ENCODE results near the gene NTN3.

Gene NTN3

GRCh38 chr16:2498531-2499253, 27.6 kb downstream of the NTN3 start:
- no peak for TF ChIP-seq GATA3 (IDR thresholded peaks at IDR 0.05; ENCODE audit: low read depth, low read length)
- no peak for TF ChIP-seq GATA2 (IDR thresholded peaks at IDR 0.05; ENCODE audit: low read depth, low read length)

- TF ChIP-seq GATA3 (IDR thresholded peaks at IDR 0.05; ENCODE audit: low read depth, low read length) (no peak), GATA2 (IDR thresholded peaks at IDR 0.05; ENCODE audit: low read depth, low read length) (no peak)
These were observed 28.4 kb downstream of the NTN3 start for GRCh38 chr16:2499454-2499853.

GRCh38 chr16:2499890-2500429, 28.9 kb downstream of the NTN3 start:
- TF ChIP-seq GATA3 (IDR thresholded peaks at IDR 0.05; ENCODE audit: low read depth, low read length) (no peak), GATA2 (IDR thresholded peaks at IDR 0.05; ENCODE audit: low read depth, low read length) (no peak)

GRCh38 chr16:2500430-2500917, 29.4 kb downstream of the NTN3 start:
- TF ChIP-seq GATA2 (IDR thresholded peaks at IDR 0.05; ENCODE audit: low read depth, low read length) (no peak), GATA3 (IDR thresholded peaks at IDR 0.05; ENCODE audit: low read depth, low read length) (no peak)

GRCh38 chr16:2500918-2501750, 30.0 kb downstream of the NTN3 start:
- TF ChIP-seq GATA3 (IDR thresholded peaks at IDR 0.05; ENCODE audit: low read depth, low read length): no peak

GRCh38 chr16:2501946-2502895, 31.1 kb downstream of the NTN3 start:
- TF ChIP-seq GATA3 (IDR thresholded peaks at IDR 0.05; ENCODE audit: low read depth, low read length) (no peak), GATA2 (IDR thresholded peaks at IDR 0.05; ENCODE audit: low read depth, low read length) (no peak)

GRCh38 chr16:2505695-2506094, 34.6 kb downstream of the NTN3 start:
- TF ChIP-seq GATA2 (IDR thresholded peaks at IDR 0.05; ENCODE audit: low read depth, low read length) (no peak), GATA3 (IDR thresholded peaks at IDR 0.05; ENCODE audit: low read depth, low read length) (no peak)

GRCh38 chr16:2507052-2507659, 36.1 kb downstream of the NTN3 start:
- no peak for TF ChIP-seq GATA2 (IDR thresholded peaks at IDR 0.05; ENCODE audit: low read depth, low read length)
- no peak for TF ChIP-seq GATA3 (IDR thresholded peaks at IDR 0.05; ENCODE audit: low read depth, low read length)

GRCh38 chr16:2507665-2508064, 36.6 kb downstream of the NTN3 start:
- TF ChIP-seq GATA2 (IDR thresholded peaks at IDR 0.05; ENCODE audit: low read depth, low read length) (no peak), GATA3 (IDR thresholded peaks at IDR 0.05; ENCODE audit: low read depth, low read length) (no peak)

- no peak for TF ChIP-seq GATA3 (IDR thresholded peaks at IDR 0.05; ENCODE audit: low read depth, low read length)
- TF ChIP-seq GATA2 (IDR thresholded peaks at IDR 0.05; ENCODE audit: low read depth, low read length): no peak
These were observed 37.8 kb downstream of the NTN3 start for GRCh38 chr16:2508722-2509400.

- TF ChIP-seq GATA2 (IDR thresholded peaks at IDR 0.05; ENCODE audit: low read depth, low read length): no peak
These were observed 40.2 kb downstream of the NTN3 start for GRCh38 chr16:2511128-2511800.

GRCh38 chr16:2511996-2512734, 41.1 kb downstream of the NTN3 start:
- TF ChIP-seq GATA3 (IDR thresholded peaks at IDR 0.05; ENCODE audit: low read depth, low read length): no peak

Measured in SH-SY5Y (cell line).